ENCODE results near the gene FGD3.
A peak's percentile ranks its signal among the peaks of the same experiment; 100 is the strongest.

The FGD3 gene

GRCh38 chr9:92942688-92943616, 4.4 kb upstream of the FGD3 start:
- Histone ChIP-seq H3K27me3 (ENCODE audit: control insufficient read depth in 2 of 2, insufficient read depth in 2 of 2, low read length in 2 of 2) (peaks cover 9 to 11% of the 10 kb centered on the region in 2 donors), H3K4me3 (ENCODE audit: low read length in 2 of 2) (no peak overlapping the region), H3K36me3 (ENCODE audit: control insufficient read depth in 2 of 2, insufficient read depth in 2 of 2, low read length in 2 of 2) (no peaks in the 10 kb centered on the region), H3K4me1 (ENCODE audit: control insufficient read depth in 2 of 2, insufficient read depth in 2 of 2, low read length in 2 of 2) (no peaks in the 10 kb centered on the region), H3K27ac (ENCODE audit: low read depth in 2 of 2, low read length in 2 of 2) (no peak overlapping the region), H3K9ac (ENCODE audit: low read depth in 1 of 2, low read length in 2 of 2) (no peak overlapping the region), H3K9me3 (ENCODE audit: control insufficient read depth in 2 of 2, low read length in 2 of 2) (no peaks in the 10 kb centered on the region)

- no peak overlapping the region for H3K27ac ChIP-seq (ENCODE audit: low read depth in 2 of 2, low read length in 2 of 2)
- no peak overlapping the region for H3K9ac ChIP-seq (ENCODE audit: low read depth in 1 of 2, low read length in 2 of 2)
- H3K27me3 ChIP-seq (ENCODE audit: control insufficient read depth in 2 of 2, insufficient read depth in 2 of 2, low read length in 2 of 2) = peaks cover 19 to 27% of the 10 kb centered on the region in 2 donors
- H3K9me3 ChIP-seq (ENCODE audit: control insufficient read depth in 2 of 2, low read length in 2 of 2) = no peaks in the 10 kb centered on the region
- H3K4me3 ChIP-seq (ENCODE audit: low read length in 2 of 2) = no peak overlapping the region
- H3K36me3 ChIP-seq (ENCODE audit: control insufficient read depth in 2 of 2, insufficient read depth in 2 of 2, low read length in 2 of 2) = no peaks in the 10 kb centered on the region
- no peaks in the 10 kb centered on the region for H3K4me1 ChIP-seq (ENCODE audit: control insufficient read depth in 2 of 2, insufficient read depth in 2 of 2, low read length in 2 of 2)
These were observed 2.4 kb upstream of the FGD3 start for GRCh38 chr9:92944921-92945320.

GRCh38 chr9:92945796-92946195, 1.5 kb upstream of the FGD3 start:
- Histone ChIP-seq H3K27ac (ENCODE audit: low read depth in 2 of 2, low read length in 2 of 2) (no peak overlapping the region), H3K9ac (ENCODE audit: low read depth in 1 of 2, low read length in 2 of 2) (no peak overlapping the region), H3K36me3 (ENCODE audit: control insufficient read depth in 2 of 2, insufficient read depth in 2 of 2, low read length in 2 of 2) (no peaks in the 10 kb centered on the region), H3K9me3 (ENCODE audit: control insufficient read depth in 2 of 2, low read length in 2 of 2) (no peaks in the 10 kb centered on the region), H3K4me1 (ENCODE audit: control insufficient read depth in 2 of 2, insufficient read depth in 2 of 2, low read length in 2 of 2) (no peaks in the 10 kb centered on the region), H3K4me3 (ENCODE audit: low read length in 2 of 2) (no peak overlapping the region), H3K27me3 (ENCODE audit: control insufficient read depth in 2 of 2, insufficient read depth in 2 of 2, low read length in 2 of 2) (peaks cover 21 to 27% of the 10 kb centered on the region in 2 donors)

DNA sequence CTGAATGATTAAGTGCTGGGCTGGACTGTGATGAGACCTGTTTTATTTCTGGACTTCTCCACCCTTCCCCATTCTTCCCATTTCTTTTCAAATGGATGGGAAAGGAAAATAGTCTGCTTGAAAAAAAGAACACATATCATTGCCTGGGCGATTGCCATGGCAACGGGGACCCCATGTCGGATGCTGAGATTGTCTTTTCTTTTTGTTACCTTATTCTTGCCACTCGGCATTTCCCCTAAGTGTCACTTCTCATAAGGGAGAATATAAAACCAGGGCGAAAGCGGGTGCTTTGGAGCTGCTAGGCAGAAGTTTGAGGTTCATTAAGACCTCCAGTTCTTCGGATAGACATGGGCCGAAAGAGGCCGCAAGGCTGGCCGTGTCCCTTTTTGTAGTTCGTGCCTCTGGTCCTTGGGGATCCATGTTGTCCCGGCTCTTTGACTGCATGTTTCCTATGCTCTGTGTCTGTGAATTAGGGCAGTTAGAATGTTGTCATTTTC, 763 bp downstream of the FGD3 start:
- no peaks in the 10 kb centered on the region for H3K36me3 ChIP-seq (ENCODE audit: control insufficient read depth in 2 of 2, insufficient read depth in 2 of 2, low read length in 2 of 2)
- H3K4me1 ChIP-seq (ENCODE audit: control insufficient read depth in 2 of 2, insufficient read depth in 2 of 2, low read length in 2 of 2) = peaks cover 0 to 3% of the 10 kb centered on the region in 2 donors
- no peak overlapping the region for H3K9ac ChIP-seq (ENCODE audit: low read depth in 1 of 2, low read length in 2 of 2)
- no peak overlapping the region for H3K27ac ChIP-seq (ENCODE audit: low read depth in 2 of 2, low read length in 2 of 2)
- H3K27me3 ChIP-seq (ENCODE audit: control insufficient read depth in 2 of 2, insufficient read depth in 2 of 2, low read length in 2 of 2) = peaks cover 21 to 27% of the 10 kb centered on the region in 2 donors
- no peaks in the 10 kb centered on the region for H3K9me3 ChIP-seq (ENCODE audit: control insufficient read depth in 2 of 2, low read length in 2 of 2)
- peak overlapping the region in 1 of 2 donors; percentile 56 for H3K4me3 ChIP-seq (ENCODE audit: low read length in 2 of 2)

GRCh38 chr9:92948632-92949031, 1.3 kb downstream of the FGD3 start:
- Histone ChIP-seq H3K4me1 (ENCODE audit: control insufficient read depth in 2 of 2, insufficient read depth in 2 of 2, low read length in 2 of 2) (peaks cover 3 to 9% of the 10 kb centered on the region in 2 donors), H3K4me3 (ENCODE audit: low read length in 2 of 2) (no peak overlapping the region), H3K9me3 (ENCODE audit: control insufficient read depth in 2 of 2, low read length in 2 of 2) (no peaks in the 10 kb centered on the region), H3K9ac (ENCODE audit: low read depth in 1 of 2, low read length in 2 of 2) (no peak overlapping the region), H3K27me3 (ENCODE audit: control insufficient read depth in 2 of 2, insufficient read depth in 2 of 2, low read length in 2 of 2) (peaks cover 21 to 27% of the 10 kb centered on the region in 2 donors), H3K27ac (ENCODE audit: low read depth in 2 of 2, low read length in 2 of 2) (no peak overlapping the region), H3K36me3 (ENCODE audit: control insufficient read depth in 2 of 2, insufficient read depth in 2 of 2, low read length in 2 of 2) (no peaks in the 10 kb centered on the region)

GRCh38 chr9:92949266-92949982, 2.1 kb downstream of the FGD3 start:
- no peak overlapping the region for H3K9ac ChIP-seq (ENCODE audit: low read depth in 1 of 2, low read length in 2 of 2)
- H3K4me3 ChIP-seq (ENCODE audit: low read length in 2 of 2) = no peak overlapping the region
- no peaks in the 10 kb centered on the region for H3K36me3 ChIP-seq (ENCODE audit: control insufficient read depth in 2 of 2, insufficient read depth in 2 of 2, low read length in 2 of 2)
- H3K4me1 ChIP-seq (ENCODE audit: control insufficient read depth in 2 of 2, insufficient read depth in 2 of 2, low read length in 2 of 2) = peaks cover 3 to 16% of the 10 kb centered on the region in 2 donors
- H3K27me3 ChIP-seq (ENCODE audit: control insufficient read depth in 2 of 2, insufficient read depth in 2 of 2, low read length in 2 of 2) = peaks cover 21 to 27% of the 10 kb centered on the region in 2 donors
- H3K27ac ChIP-seq (ENCODE audit: low read depth in 2 of 2, low read length in 2 of 2) = no peak overlapping the region
- no peaks in the 10 kb centered on the region for H3K9me3 ChIP-seq (ENCODE audit: control insufficient read depth in 2 of 2, low read length in 2 of 2)

GRCh38 chr9:92950359-92950955, 3.1 kb downstream of the FGD3 start:
- H3K27ac ChIP-seq (ENCODE audit: low read depth in 2 of 2, low read length in 2 of 2) = no peak overlapping the region
- H3K9ac ChIP-seq (ENCODE audit: low read depth in 1 of 2, low read length in 2 of 2) = no peak overlapping the region
- H3K4me1 ChIP-seq (ENCODE audit: control insufficient read depth in 2 of 2, insufficient read depth in 2 of 2, low read length in 2 of 2) = peaks cover 3 to 17% of the 10 kb centered on the region in 2 donors
- no peaks in the 10 kb centered on the region for H3K36me3 ChIP-seq (ENCODE audit: control insufficient read depth in 2 of 2, insufficient read depth in 2 of 2, low read length in 2 of 2)
- H3K9me3 ChIP-seq (ENCODE audit: control insufficient read depth in 2 of 2, low read length in 2 of 2) = no peaks in the 10 kb centered on the region
- peaks cover 21 to 27% of the 10 kb centered on the region in 2 donors for H3K27me3 ChIP-seq (ENCODE audit: control insufficient read depth in 2 of 2, insufficient read depth in 2 of 2, low read length in 2 of 2)
- H3K4me3 ChIP-seq (ENCODE audit: low read length in 2 of 2) = no peak overlapping the region

GRCh38 chr9:92952906-92953610, 5.7 kb downstream of the FGD3 start:
- H3K27me3 ChIP-seq (ENCODE audit: control insufficient read depth in 2 of 2, insufficient read depth in 2 of 2, low read length in 2 of 2) = peaks cover 9 to 16% of the 10 kb centered on the region in 2 donors
- H3K36me3 ChIP-seq (ENCODE audit: control insufficient read depth in 2 of 2, insufficient read depth in 2 of 2, low read length in 2 of 2) = no peaks in the 10 kb centered on the region
- H3K4me1 ChIP-seq (ENCODE audit: control insufficient read depth in 2 of 2, insufficient read depth in 2 of 2, low read length in 2 of 2) = peaks cover 3 to 17% of the 10 kb centered on the region in 2 donors
- no peak overlapping the region for H3K9ac ChIP-seq (ENCODE audit: low read depth in 1 of 2, low read length in 2 of 2)
- no peak overlapping the region for H3K4me3 ChIP-seq (ENCODE audit: low read length in 2 of 2)
- H3K27ac ChIP-seq (ENCODE audit: low read depth in 2 of 2, low read length in 2 of 2) = no peak overlapping the region
- no peaks in the 10 kb centered on the region for H3K9me3 ChIP-seq (ENCODE audit: control insufficient read depth in 2 of 2, low read length in 2 of 2)

DNA sequence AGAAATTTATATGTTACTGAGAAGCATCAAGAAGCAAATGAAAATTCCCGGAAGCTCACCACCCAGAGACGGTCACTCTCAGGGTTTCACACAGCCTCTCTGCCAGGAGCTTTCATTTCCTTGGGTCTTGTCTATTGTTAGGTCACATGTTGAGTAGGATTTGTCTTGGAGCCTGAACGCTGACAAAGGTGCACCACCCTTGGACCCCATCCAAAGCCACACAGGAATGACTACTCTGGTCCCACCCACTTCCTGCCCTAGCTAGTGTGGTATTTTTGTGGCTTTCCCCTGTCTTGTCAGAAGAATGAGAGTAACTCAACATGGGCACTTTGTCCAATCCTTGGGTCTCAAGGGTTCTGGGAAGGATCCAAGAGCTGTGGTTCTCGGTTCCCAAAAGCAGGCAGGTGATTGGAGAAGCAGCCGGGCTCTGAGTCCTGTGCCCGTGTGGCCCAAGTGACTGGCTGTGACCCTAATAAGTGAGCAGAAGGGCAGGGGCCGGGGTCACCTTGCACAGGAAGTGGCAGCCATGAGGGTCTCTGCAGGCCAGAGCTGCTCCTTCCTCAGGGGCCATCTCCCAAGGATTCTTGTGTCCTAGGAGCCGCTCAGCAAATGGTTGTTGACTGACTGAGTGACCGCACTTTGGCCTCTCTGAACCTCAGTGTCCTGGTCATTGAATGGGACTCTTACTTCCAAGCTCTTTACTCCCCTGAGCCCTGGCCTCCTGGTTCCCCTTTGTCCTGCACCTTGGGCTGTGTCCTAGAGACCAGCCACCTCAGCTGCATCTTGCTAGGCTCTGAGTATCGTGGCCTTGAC, 6.9 kb downstream of the FGD3 start:
- Histone ChIP-seq H3K4me1 (ENCODE audit: control insufficient read depth in 2 of 2, insufficient read depth in 2 of 2, low read length in 2 of 2) (peaks cover 3 to 17% of the 10 kb centered on the region in 2 donors), H3K4me3 (ENCODE audit: low read length in 2 of 2) (no peak overlapping the region), H3K27me3 (ENCODE audit: control insufficient read depth in 2 of 2, insufficient read depth in 2 of 2, low read length in 2 of 2) (peaks cover 4 to 5% of the 10 kb centered on the region in 2 donors), H3K27ac (ENCODE audit: low read depth in 2 of 2, low read length in 2 of 2) (no peak overlapping the region), H3K36me3 (ENCODE audit: control insufficient read depth in 2 of 2, insufficient read depth in 2 of 2, low read length in 2 of 2) (no peaks in the 10 kb centered on the region), H3K9ac (ENCODE audit: low read depth in 1 of 2, low read length in 2 of 2) (peak overlapping the region in 1 of 2 donors; percentile 42), H3K9me3 (ENCODE audit: control insufficient read depth in 2 of 2, low read length in 2 of 2) (no peaks in the 10 kb centered on the region)
